PFSK-1 (cell line): Measurements from ENCODE around the gene CTBP2.

Experiments used
- REST ChIP-seq, 2 experiments: IDR thresholded peaks; 2 replicates each; pipeline versions ENCODE4 v1.6.1 to v1.8.0; 2011 to 2012; ENCODE audit warnings: low read depth in 2 of 2, low read length in 2 of 2, control low read depth in 1 of 2, inconsistent platforms in 1 of 2, mild to moderate bottlenecking in 1 of 2, moderate library complexity in 1 of 2; ENCODE audit not compliant: insufficient read depth in 1 of 2
- TAF1 ChIP-seq: IDR thresholded peaks from 2 replicates; pipeline ENCODE4 v1.6.1; 2012; ENCODE audit warnings: low read length, control low read depth, borderline replicate concordance; ENCODE audit not compliant: insufficient read depth

GRCh38 chr10:125080296-125080695 lies 80.1 kb downstream of the CTBP2 start:
- TF ChIP-seq TAF1, result no peak
- TF ChIP-seq REST (IDR thresholded peaks at IDR 0.05; ENCODE audit: insufficient read depth in 1 of 2, low read depth in 2 of 2, low read length in 2 of 2), result no peak
